ENCODE results near the gene AP1S2.

The AP1S2 gene

GRCh38 chrX:15869695-15870094 is 15.1 kb upstream of the AP1S2 start:
- Histone ChIP-seq H3K36me3 (ENCODE audit: low read length) (no peaks in the 10 kb centered on the region), H2AFZ (ENCODE audit: low read depth, low read length, severe bottlenecking) (no peak overlapping the region), H3K4me3 (ENCODE audit: insufficient read depth, low read length, poor library complexity, severe bottlenecking) (no peak overlapping the region), H3K9ac (ENCODE audit: low read length) (no peak overlapping the region), H3K9me3 (ENCODE audit: insufficient read depth, low read length) (no peaks in the 10 kb centered on the region), H3F3A (ENCODE audit: insufficient read depth) (no peaks in the 10 kb centered on the region), H3K4me2 (ENCODE audit: low read depth, low read length, poor library complexity, severe bottlenecking) (no peak overlapping the region), H3K9me2 (replicated peaks; ENCODE audit: insufficient read depth, low read length) (no peaks in the 10 kb centered on the region), H4K20me1 (ENCODE audit: low read depth, low read length) (no peaks in the 10 kb centered on the region), H3K79me2 (ENCODE audit: insufficient read depth, low read length) (no peaks in the 10 kb centered on the region), H3K27me3 (ENCODE audit: low read length) (no peaks in the 10 kb centered on the region), H3K27ac (ENCODE audit: low read depth, low read length) (no peak overlapping the region)
- no peak for TF ChIP-seq CTCF (IDR thresholded peaks at IDR 0.05; ENCODE audit: insufficient read depth, low read length, poor library complexity, severe bottlenecking)
- TF ChIP-seq EZH2phosphoT487 (conservative IDR thresholded peaks at IDR 0.05; ENCODE audit: low read length): no peak

GRCh38 chrX:15866147-15866546 is 11.5 kb upstream of the AP1S2 start:
- Histone ChIP-seq H3K9ac (ENCODE audit: low read length) (no peak overlapping the region), H3K9me2 (replicated peaks; ENCODE audit: insufficient read depth, low read length) (no peaks in the 10 kb centered on the region), H3K27ac (ENCODE audit: low read depth, low read length) (no peak overlapping the region), H3K79me2 (ENCODE audit: insufficient read depth, low read length) (no peaks in the 10 kb centered on the region), H3K36me3 (ENCODE audit: low read length) (no peaks in the 10 kb centered on the region), H3K4me2 (ENCODE audit: low read depth, low read length, poor library complexity, severe bottlenecking) (no peak overlapping the region), H3K4me3 (ENCODE audit: insufficient read depth, low read length, poor library complexity, severe bottlenecking) (no peak overlapping the region), H4K20me1 (ENCODE audit: low read depth, low read length) (no peaks in the 10 kb centered on the region), H3K27me3 (ENCODE audit: low read length) (no peaks in the 10 kb centered on the region), H3F3A (ENCODE audit: insufficient read depth) (no peaks in the 10 kb centered on the region), H2AFZ (ENCODE audit: low read depth, low read length, severe bottlenecking) (no peak overlapping the region), H3K9me3 (ENCODE audit: insufficient read depth, low read length) (no peaks in the 10 kb centered on the region)
- TF ChIP-seq CTCF (IDR thresholded peaks at IDR 0.05; ENCODE audit: insufficient read depth, low read length, poor library complexity, severe bottlenecking) (no peak), EZH2phosphoT487 (conservative IDR thresholded peaks at IDR 0.05; ENCODE audit: low read length) (no peak)

GRCh38 chrX:15864629-15865028 is 10.0 kb upstream of the AP1S2 start:
- Histone ChIP-seq H3K9ac (ENCODE audit: low read length) (no peak overlapping the region), H3F3A (ENCODE audit: insufficient read depth) (no peaks in the 10 kb centered on the region), H3K9me2 (replicated peaks; ENCODE audit: insufficient read depth, low read length) (no peaks in the 10 kb centered on the region), H3K27ac (ENCODE audit: low read depth, low read length) (no peak overlapping the region), H3K79me2 (ENCODE audit: insufficient read depth, low read length) (no peaks in the 10 kb centered on the region), H3K36me3 (ENCODE audit: low read length) (no peaks in the 10 kb centered on the region), H3K27me3 (ENCODE audit: low read length) (no peaks in the 10 kb centered on the region), H4K20me1 (ENCODE audit: low read depth, low read length) (no peaks in the 10 kb centered on the region), H3K9me3 (ENCODE audit: insufficient read depth, low read length) (no peaks in the 10 kb centered on the region), H3K4me3 (ENCODE audit: insufficient read depth, low read length, poor library complexity, severe bottlenecking) (no peak overlapping the region), H3K4me2 (ENCODE audit: low read depth, low read length, poor library complexity, severe bottlenecking) (no peak overlapping the region), H2AFZ (ENCODE audit: low read depth, low read length, severe bottlenecking) (no peak overlapping the region)
- no peak for TF ChIP-seq CTCF (IDR thresholded peaks at IDR 0.05; ENCODE audit: insufficient read depth, low read length, poor library complexity, severe bottlenecking)
- TF ChIP-seq EZH2phosphoT487 (conservative IDR thresholded peaks at IDR 0.05; ENCODE audit: low read length): no peak
